GM12872 (cell line): ENCODE measurements around the gene ZNF782.

ENCODE experiments used
- TF ChIP-seq, protein P1 (sequence below): IDR thresholded peaks from 3 replicates; pipeline ENCODE4 v1.5.1; 2011; ENCODE audit warnings: low read depth, mild to moderate bottlenecking, low read length, moderate library complexity; ENCODE audit not compliant: insufficient read depth

Gene ZNF782

GRCh38 chr9:96858670-96859069 lies 4.4 kb upstream of the ZNF782 start:
- TF ChIP-seq, protein P1, sequence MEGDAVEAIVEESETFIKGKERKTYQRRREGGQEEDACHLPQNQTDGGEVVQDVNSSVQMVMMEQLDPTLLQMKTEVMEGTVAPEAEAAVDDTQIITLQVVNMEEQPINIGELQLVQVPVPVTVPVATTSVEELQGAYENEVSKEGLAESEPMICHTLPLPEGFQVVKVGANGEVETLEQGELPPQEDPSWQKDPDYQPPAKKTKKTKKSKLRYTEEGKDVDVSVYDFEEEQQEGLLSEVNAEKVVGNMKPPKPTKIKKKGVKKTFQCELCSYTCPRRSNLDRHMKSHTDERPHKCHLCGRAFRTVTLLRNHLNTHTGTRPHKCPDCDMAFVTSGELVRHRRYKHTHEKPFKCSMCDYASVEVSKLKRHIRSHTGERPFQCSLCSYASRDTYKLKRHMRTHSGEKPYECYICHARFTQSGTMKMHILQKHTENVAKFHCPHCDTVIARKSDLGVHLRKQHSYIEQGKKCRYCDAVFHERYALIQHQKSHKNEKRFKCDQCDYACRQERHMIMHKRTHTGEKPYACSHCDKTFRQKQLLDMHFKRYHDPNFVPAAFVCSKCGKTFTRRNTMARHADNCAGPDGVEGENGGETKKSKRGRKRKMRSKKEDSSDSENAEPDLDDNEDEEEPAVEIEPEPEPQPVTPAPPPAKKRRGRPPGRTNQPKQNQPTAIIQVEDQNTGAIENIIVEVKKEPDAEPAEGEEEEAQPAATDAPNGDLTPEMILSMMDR, result no peak

GRCh38 chr9:96858018-96858573 lies 3.8 kb upstream of the ZNF782 start:
- TF ChIP-seq, protein P1, result no peak

GRCh38 chr9:96856363-96857286 lies 2.3 kb upstream of the ZNF782 start:
- TF ChIP-seq, protein P1, result peak; percentile 87

DNA sequence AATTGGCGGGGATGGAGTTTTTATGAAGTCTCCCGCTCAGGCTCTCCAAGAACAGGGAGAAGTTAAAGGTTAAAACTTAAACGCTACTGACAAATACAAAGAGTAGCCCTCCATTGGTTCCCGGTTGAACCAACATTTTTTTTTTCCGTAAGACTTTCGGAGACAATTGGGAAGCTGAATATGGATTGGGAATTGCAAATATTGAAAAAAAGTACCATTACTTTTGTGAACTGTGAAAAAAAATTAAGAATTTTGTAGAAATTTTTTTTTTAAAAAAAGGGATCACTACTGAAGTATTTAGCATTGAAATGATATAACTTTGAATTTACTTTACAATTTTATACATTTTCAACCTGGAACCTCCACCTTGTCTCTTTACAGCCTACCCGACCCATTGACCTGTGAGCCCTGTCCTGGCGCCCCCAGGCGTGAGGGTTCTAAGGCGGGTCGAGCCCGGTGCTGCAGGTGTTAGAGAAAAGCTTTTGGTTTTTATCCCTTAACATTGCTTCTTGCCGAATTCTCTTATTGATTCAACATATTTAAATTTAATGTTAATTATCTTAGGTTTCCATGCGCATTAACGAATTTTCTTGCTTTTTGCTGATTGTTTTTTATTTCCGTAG lies 448 bp upstream of the ZNF782 start:
- TF ChIP-seq, protein P1, result no peak

DNA sequence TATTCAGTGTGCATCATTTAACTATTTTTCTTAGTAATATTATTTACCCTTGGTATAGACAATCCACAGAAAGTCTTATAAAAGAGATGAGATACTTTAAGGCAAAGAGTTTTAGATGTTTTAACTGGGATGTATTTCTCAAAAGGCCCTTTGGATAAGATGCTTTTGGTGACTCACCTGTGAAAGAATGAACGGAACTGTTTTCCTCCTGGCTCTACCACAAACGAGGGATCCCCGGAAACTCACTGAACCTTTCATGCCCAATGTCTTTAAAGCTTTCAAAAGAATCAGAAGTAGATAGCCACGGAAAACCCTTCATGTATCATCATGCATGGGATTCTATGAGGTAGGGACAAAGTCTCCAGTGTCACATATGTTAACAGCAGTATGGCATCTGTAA lies 1.6 kb downstream of the ZNF782 start:
- TF ChIP-seq, protein P1, result no peak

DNA sequence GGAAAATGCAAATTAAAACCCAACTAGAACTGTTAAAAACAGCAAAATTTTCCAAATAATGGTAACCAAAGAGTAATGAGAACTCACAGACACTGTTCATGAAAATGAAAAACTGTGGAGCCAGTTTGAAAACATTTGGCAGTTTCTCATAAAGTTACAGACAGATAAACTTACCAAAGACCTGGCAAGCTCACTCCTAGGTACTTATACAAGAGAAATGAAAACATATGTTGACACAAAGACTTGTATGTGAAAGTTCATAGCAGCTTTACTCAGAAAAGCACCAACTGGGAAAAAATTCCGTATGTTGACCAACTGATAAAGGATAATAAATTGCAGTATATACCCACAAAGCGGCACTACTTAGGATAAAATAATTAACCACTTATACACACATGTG lies 10.3 kb downstream of the ZNF782 start:
- TF ChIP-seq, protein P1, result no peak

- TF ChIP-seq, protein P1, result no peak
These were observed 35.8 kb downstream of the ZNF782 start for GRCh38 chr9:96818533-96818932.
